GM23248 (cell line): Measurements from ENCODE around the gene FEV. TPM values are rescaled to one million over a fixed set of nuclear protein-coding genes. Genes with fewer than 3 reads are reported as not detected.

Source experiments
- DNase-seq: peaks from one replicate; pipeline ENCODE4 v3.0.0-alpha.2; 2015
- H2AFZ ChIP-seq: fragments of 200-600 bp; sonication (generic); 2 replicates; pipeline ENCODE4 v1.6.1; 2016; ENCODE audit warnings: antibody characterized with exemption
- H3F3A ChIP-seq: fragments of 200-600 bp; sonication (generic); 2 replicates; pipeline ENCODE4 v1.6.1; 2016; ENCODE audit warnings: mild to moderate bottlenecking, antibody characterized with exemption, mixed run types; ENCODE audit not compliant: insufficient read depth
- H3K27ac ChIP-seq: fragments of 200-600 bp; sonication (generic); 2 replicates; pipeline ENCODE4 v1.5.1; 2016; ENCODE audit warnings: mild to moderate bottlenecking
- H3K27me3 ChIP-seq: fragments of 200-600 bp; sonication (generic); replicated peaks from 2 replicates; pipeline ENCODE4 v1.6.1; 2016; ENCODE audit warnings: mild to moderate bottlenecking; ENCODE audit not compliant: insufficient read depth
- H3K36me3 ChIP-seq: fragments of 200-600 bp; sonication (generic); 2 replicates; pipeline ENCODE4 v1.6.1; 2016; ENCODE audit warnings: low read depth, mild to moderate bottlenecking
- H3K4me1 ChIP-seq: fragments of 200-600 bp; sonication (generic); 2 replicates; pipeline ENCODE4 v1.6.1; 2016; ENCODE audit warnings: mild to moderate bottlenecking; ENCODE audit not compliant: insufficient read depth
- H3K4me2 ChIP-seq: fragments of 200-600 bp; sonication (generic); one replicate; pipeline ENCODE4 v1.6.1; 2016; ENCODE audit warnings: mild to moderate bottlenecking; ENCODE audit not compliant: unreplicated experiment
- H3K4me3 ChIP-seq: fragments of 200-600 bp; sonication (generic); 2 replicates; pipeline ENCODE4 v1.5.1; 2016; ENCODE audit warnings: mild to moderate bottlenecking
- H3K79me2 ChIP-seq: fragments of 200-600 bp; sonication (generic); 2 replicates; pipeline ENCODE4 v1.6.1; 2016; ENCODE audit warnings: mild to moderate bottlenecking; ENCODE audit not compliant: insufficient read depth
- H3K9ac ChIP-seq: fragments of 200-600 bp; sonication (generic); 2 replicates; pipeline ENCODE4 v1.6.1; 2016; ENCODE audit warnings: mild to moderate bottlenecking
- H3K9me2 ChIP-seq: fragments of 200-600 bp; sonication (generic); 2 replicates; pipeline ENCODE4 v1.6.1; 2016; ENCODE audit warnings: mixed run types, mild to moderate bottlenecking, moderate library complexity; ENCODE audit not compliant: insufficient read depth
- H3K9me3 ChIP-seq: fragments of 200-600 bp; sonication (generic); one replicate; pipeline ENCODE4 v1.6.1; 2017; ENCODE audit warnings: low read depth
- H4K20me1 ChIP-seq: fragments of 200-600 bp; sonication (generic); 2 replicates; pipeline ENCODE4 v1.6.0; 2016; ENCODE audit not compliant: insufficient read depth
- EZH2 ChIP-seq: fragments of 200-600 bp; sonication (generic); IDR thresholded peaks from 2 replicates; pipeline ENCODE4 v1.6.1; 2018; ENCODE audit warnings: antibody characterized with exemption, mild to moderate bottlenecking; ENCODE audit not compliant: insufficient read depth, poor library complexity, severe bottlenecking
- EZH2phosphoT487 ChIP-seq: fragments of 200-600 bp; sonication (generic); IDR thresholded peaks from 2 replicates; pipeline ENCODE4 v1.6.1; 2018; ENCODE audit warnings: antibody characterized with exemption, moderate library complexity, mild to moderate bottlenecking, low read depth; ENCODE audit not compliant: insufficient read depth
- WGBS, 2 experiments: methylation state at CpG; one replicate each; pipeline ENCODE4 v1.1.6; 2015 to 2017; ENCODE audit warnings: low lambda C conversion rate in 2 of 2, low coverage in 1 of 2; ENCODE audit errors: missing lambda C conversion rate in 2 of 2; 5-methylcytosine and 5-hydroxymethylcytosine counted together
- in situ Hi-C: fragments of 300-500 bp; cut with MboI; formaldehyde crosslinking; loops from 2 replicates; pipeline ENCODE4 v1.15.0; 2020
- polyA plus RNA-seq: library from polyadenylated mRNA; unstranded; fragments of >200 nt; fragmentation: Nextera tagmentation; extraction: Ambion mirVana; gene quantifications from 2 replicates; pipeline ENCODE4 v1.2.1, GENCODE V29; 2016
- total RNA-seq: library from RNA; depleted of rRNA; stranded (reverse); fragments of >200 nt; shearing (Covaris generic); gene quantifications from 2 replicates; pipeline ENCODE4 v1.2.3, GENCODE V29; 2014

Gene FEV
- total and polyA plus RNA-seq, 2 experiments from 2014 or later, result not detected

DNA sequence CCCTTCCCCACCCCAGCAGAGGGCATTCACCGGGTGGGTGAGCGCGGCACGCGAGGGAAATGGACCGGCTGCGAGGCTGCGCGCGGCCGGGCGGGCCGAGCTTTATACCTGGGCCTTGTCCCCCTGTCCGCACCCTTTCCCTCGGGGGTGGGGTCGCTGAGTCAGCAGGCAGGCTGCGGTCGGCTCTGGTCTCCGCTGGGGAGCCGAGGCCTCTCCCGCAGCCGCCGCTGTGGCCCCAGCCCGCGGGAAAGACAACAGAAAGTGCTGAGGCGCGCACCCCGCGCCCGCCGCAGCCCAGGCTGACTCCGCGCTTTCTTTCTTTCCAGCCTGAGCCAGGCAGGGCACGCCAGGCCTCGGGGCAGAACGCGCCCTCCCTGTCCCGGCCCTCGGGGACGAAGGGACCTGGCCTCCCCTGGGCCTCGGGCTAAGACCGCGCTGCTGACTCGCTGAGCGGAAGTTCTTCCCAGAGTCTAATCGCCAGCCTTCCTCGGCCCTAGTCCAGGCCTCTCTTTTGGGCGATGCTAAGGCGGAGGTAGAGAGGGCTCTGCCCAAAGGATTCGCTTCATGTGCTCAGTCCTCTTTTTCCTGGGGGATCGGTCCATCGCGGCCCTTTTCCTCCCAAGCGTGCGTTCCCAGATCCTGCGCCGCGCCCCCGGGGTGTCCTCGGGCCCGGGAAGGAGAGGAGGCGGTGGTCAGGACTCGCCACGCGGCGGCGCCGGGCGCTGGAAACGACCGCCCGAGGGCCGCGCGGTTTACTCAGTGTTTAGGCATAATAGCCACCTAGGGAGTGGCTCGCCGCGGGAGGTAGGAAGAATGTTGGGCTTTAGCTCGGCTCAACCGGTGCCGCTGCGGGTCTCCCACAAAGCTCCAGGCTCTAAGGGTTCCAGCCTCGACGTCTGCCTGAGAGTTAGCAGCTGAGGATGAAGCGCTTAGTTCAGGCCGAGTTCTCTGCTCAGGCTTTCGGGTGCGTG lies 8.6 kb upstream of the FEV start, which contains the start of gene CRYBA2:
Gene CRYBA2 (minus strand): TSS at position 78 of the 971 bp plus-strand sequence. CDS start 246 bp downstream, outside the sequence.
- Histone ChIP-seq H3K27ac (no peak within 1 kb of the TSS), H3K9me3 (no peaks in the 10 kb centered on the region), H3K4me3 (peak within 1 kb of the TSS; percentile 62), H3K36me3 (no peaks in the 10 kb centered on the region), H4K20me1 (no peaks in the 10 kb centered on the region), H3K4me1 (no peaks in the 10 kb centered on the region), H3K27me3 (peaks cover 68% of the 10 kb centered on the region), H3K79me2 (no peaks in the 10 kb centered on the region), H2AFZ (peak within 1 kb of the TSS; percentile 42; the same call in 1 of the 2 replicates), H3K9ac (peak within 1 kb of the TSS; percentile 27; the same call in 1 of the 2 replicates), H3F3A (no peaks in the 10 kb centered on the region), H3K9me2 (no peaks in the 10 kb centered on the region), H3K4me2 (peak within 1 kb of the TSS; percentile 70)
- in situ Hi-C loops, result no loop called here
- WGBS, 2 experiments, result 3% methylated on average over 72 to 87 of the region's 88 CpGs
- TF ChIP-seq EZH2 (peak; percentile 75), EZH2phosphoT487 (no peak)
- DNase-seq, result peak; percentile 59

DNA sequence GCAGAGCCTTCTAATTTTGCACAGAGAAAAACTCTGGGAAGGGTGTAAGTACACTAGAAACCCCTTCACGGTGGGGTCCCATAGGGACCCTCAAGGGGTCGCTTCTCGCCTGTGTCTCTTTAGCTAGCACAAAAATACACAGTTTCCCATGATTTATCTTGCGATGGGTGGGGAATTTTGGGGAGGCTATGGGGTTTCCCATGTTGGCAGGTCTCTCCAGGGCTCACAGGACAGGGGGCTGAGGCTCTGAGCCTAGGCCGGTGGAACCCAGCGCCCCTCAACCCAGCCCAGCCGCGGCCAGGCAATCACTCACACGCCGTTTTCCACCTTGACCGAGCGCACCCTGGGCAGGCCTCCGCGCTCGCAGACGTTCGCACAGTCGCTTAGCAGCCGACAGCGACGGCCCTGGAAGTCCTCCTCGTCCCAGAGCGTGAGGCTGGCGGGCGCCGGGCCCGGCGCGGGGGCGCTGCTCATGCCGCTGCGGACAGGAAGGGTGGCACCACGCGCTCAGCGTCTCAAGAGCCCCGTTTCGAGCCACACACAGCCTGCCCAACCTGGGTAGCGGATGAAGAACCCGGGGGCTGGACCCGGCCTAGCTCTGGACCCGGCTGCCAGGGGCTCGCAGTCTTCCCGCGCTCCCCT lies 7.8 kb upstream of the FEV start:
- H3K36me3 ChIP-seq, result no peaks in the 10 kb centered on the region
- no peaks in the 10 kb centered on the region for H3K9me2 ChIP-seq
- no peak overlapping the region for H3K27ac ChIP-seq
- no peaks in the 10 kb centered on the region for H4K20me1 ChIP-seq
- H3K4me3 ChIP-seq, result peak overlapping the region; percentile 62
- no peak overlapping the region for H3K9ac ChIP-seq
- peak overlapping the region; percentile 42; the same call in 1 of the 2 replicates for H2AFZ ChIP-seq
- no peaks in the 10 kb centered on the region for H3K79me2 ChIP-seq
- no peaks in the 10 kb centered on the region for H3F3A ChIP-seq
- peak overlapping the region; percentile 70 for H3K4me2 ChIP-seq
- H3K4me1 ChIP-seq, result no peaks in the 10 kb centered on the region
- H3K27me3 ChIP-seq, result peaks cover 76% of the 10 kb centered on the region
- TF ChIP-seq EZH2, result no peak
- no peak; the same call in 1 of the 2 replicates for TF ChIP-seq EZH2phosphoT487
- peak; percentile 34 for DNase-seq
- WGBS, 2 experiments, result 3 to 4% methylated on average over 42 to 44 of the region's 44 CpGs
- no peaks in the 10 kb centered on the region for H3K9me3 ChIP-seq
- in situ Hi-C loops, result no loop called here

DNA sequence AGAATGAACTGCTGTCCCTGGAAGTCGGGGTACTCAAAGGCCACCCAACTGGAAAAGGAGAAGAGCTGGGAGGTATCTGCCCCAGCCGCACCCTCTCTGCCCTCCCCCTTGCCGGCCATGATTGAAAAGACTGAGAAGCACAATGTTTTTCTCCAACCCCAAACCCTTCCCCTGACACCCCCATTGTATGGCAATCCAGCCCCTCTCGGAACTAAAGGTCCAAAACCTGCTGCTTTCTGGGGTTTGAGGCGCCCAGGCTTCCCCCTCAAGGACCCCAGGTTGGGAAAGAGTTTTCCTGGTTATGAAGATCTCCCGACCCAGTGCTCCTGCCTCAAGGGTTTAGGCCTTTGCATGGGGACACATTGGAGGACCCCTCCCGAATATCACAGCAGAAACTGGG lies 7.2 kb upstream of the FEV start:
- in situ Hi-C loops, result no loop called here
- Histone ChIP-seq H3K27ac (no peak overlapping the region), H3F3A (no peaks in the 10 kb centered on the region), H4K20me1 (no peaks in the 10 kb centered on the region), H3K9me2 (no peaks in the 10 kb centered on the region), H2AFZ (no peak overlapping the region), H3K9ac (no peak overlapping the region), H3K36me3 (no peaks in the 10 kb centered on the region), H3K79me2 (no peaks in the 10 kb centered on the region), H3K27me3 (peaks cover 82% of the 10 kb centered on the region), H3K4me1 (no peaks in the 10 kb centered on the region), H3K9me3 (no peaks in the 10 kb centered on the region), H3K4me3 (no peak overlapping the region), H3K4me2 (no peak overlapping the region)
- no peak for DNase-seq
- TF ChIP-seq EZH2 (no peak), EZH2phosphoT487 (no peak)
- WGBS, 2 experiments, result 1 to 6% methylated on average over 7 of the region's 7 CpGs

DNA sequence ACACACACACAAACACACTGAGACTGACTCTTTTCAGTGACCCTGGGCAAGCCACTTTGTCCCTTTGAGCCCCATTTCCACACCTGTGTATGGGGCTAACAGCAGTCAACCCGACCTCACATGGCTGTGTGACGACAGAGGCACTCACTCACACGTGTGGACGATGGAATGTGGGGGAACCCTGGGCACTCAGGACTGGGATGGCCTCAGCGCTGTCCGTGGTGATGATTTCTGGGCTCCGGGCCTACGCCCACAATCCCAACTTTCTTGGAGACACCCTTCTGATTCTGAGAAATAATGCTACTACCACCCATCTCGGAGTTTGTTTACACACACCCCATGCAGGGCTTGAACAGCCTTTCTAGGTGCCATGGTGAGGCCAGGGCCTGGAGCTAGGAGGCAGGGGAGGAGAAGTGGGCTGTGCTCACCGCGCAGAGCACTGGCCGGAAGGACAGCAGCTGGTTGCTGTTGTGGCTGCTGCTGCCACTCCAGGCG lies 6.7 kb upstream of the FEV start:
- Histone ChIP-seq H3K4me1 (no peaks in the 10 kb centered on the region), H4K20me1 (no peaks in the 10 kb centered on the region), H3K4me3 (no peak overlapping the region), H3K36me3 (no peaks in the 10 kb centered on the region), H3K9me2 (no peaks in the 10 kb centered on the region), H2AFZ (no peak overlapping the region), H3K27me3 (peaks cover 87% of the 10 kb centered on the region), H3F3A (no peaks in the 10 kb centered on the region), H3K9me3 (no peaks in the 10 kb centered on the region), H3K4me2 (no peak overlapping the region), H3K27ac (no peak overlapping the region), H3K9ac (no peak overlapping the region), H3K79me2 (no peaks in the 10 kb centered on the region)
- peak; percentile 79 for DNase-seq
- 5 to 10% methylated on average over 13 of the region's 13 CpGs for WGBS, 2 experiments
- TF ChIP-seq EZH2phosphoT487 (no peak), EZH2 (no peak)
- in situ Hi-C loops, result no loop called here
